CD4-positive, alpha-beta T cell treated with Interleukin-2 at 100 ng/mL for 4 hours (primary cell): ENCODE results near the gene DRC7.
"Not testable (repeated sequence)": the region's sequence is repeated elsewhere in the genome, so short reads cannot be mapped to it uniquely, and the experiment has no call there.

ENCODE experiments used
- DNase-seq: peaks from one replicate; pipeline ENCODE4 v3.0.0-alpha.2; 2020; ENCODE audit warnings: low spot score

Gene DRC7

GRCh38 chr16:57658878-57659674, 35.5 kb upstream of the DRC7 start:
- DNase-seq: no peak

GRCh38 chr16:57660715-57661463, 33.7 kb upstream of the DRC7 start:
- no peak for DNase-seq

GRCh38 chr16:57661510-57661909, 33.1 kb upstream of the DRC7 start:
- DNase-seq: no peak

GRCh38 chr16:57661936-57662906, 32.4 kb upstream of the DRC7 start:
- DNase-seq: no peak

GRCh38 chr16:57663436-57663835, 31.2 kb upstream of the DRC7 start:
- DNase-seq: no peak

GRCh38 chr16:57663917-57664661, 30.5 kb upstream of the DRC7 start:
- no peak for DNase-seq

GRCh38 chr16:57664662-57665025, 30.0 kb upstream of the DRC7 start:
- no peak for DNase-seq

GRCh38 chr16:57665541-57665940, 29.1 kb upstream of the DRC7 start:
- no peak for DNase-seq

GRCh38 chr16:57666353-57667047, 28.1 kb upstream of the DRC7 start:
- no peak for DNase-seq

- DNase-seq: no peak
Observed at GRCh38 chr16:57667048-57667525, 27.5 kb upstream of the DRC7 start.

GRCh38 chr16:57667526-57668262, 26.9 kb upstream of the DRC7 start:
- DNase-seq: no peak

- DNase-seq: no peak
Observed at GRCh38 chr16:57668263-57668571, 26.4 kb upstream of the DRC7 start, which contains the start of gene ADGRG3. Gene ADGRG3, plus strand, starts transcription at chr16:57668306. Its CDS starts 42 bp downstream, at chr16:57668348.

GRCh38 chr16:57668630-57669475, 25.8 kb upstream of the DRC7 start:
- no peak for DNase-seq

- DNase-seq: no peak
Observed at GRCh38 chr16:57669476-57670162, 25.0 kb upstream of the DRC7 start.

- DNase-seq: no peak
Observed at GRCh38 chr16:57670196-57670595, 24.4 kb upstream of the DRC7 start.

- not testable (repeated sequence) for DNase-seq
Observed at GRCh38 chr16:57671451-57671850, 23.2 kb upstream of the DRC7 start.

- no peak for DNase-seq
Observed at GRCh38 chr16:57672416-57672815, 22.2 kb upstream of the DRC7 start.

GRCh38 chr16:57672824-57673223, 21.8 kb upstream of the DRC7 start:
- DNase-seq: no peak
